GM10266 (cell line): ENCODE results near the gene FAM13A.

Source experiments
- DNase-seq: peaks from one replicate; pipeline ENCODE4 v3.0.0; 2012; ENCODE audit errors: extremely low spot score
- TF ChIP-seq, protein P1 (sequence below): IDR thresholded peaks from 2 replicates; pipeline ENCODE4 v1.5.1; 2012; ENCODE audit warnings: mild to moderate bottlenecking, low read depth; ENCODE audit not compliant: control insufficient read depth, insufficient read depth; ENCODE audit errors: missing control alignments

Gene FAM13A

DNA sequence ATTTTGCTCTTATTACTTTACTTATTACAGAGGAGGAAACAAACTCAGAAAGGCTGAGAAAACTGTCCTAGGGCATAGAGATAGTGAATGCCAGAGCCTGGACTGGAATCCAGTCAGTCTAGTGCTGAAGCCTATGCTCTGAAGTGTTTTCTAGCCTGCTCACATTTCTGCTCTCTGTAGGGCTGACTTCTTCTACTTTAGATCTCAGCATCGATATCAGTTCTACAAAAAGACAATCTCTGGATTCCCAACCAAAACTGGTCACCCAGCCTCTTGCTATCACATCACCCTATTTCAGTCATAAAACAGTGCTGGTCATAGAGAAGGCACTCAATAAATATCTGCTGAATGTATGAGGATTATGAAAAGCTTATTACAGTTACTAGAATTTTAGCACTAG is 87.2 kb downstream of the FAM13A start:
- TF ChIP-seq, protein P1, sequence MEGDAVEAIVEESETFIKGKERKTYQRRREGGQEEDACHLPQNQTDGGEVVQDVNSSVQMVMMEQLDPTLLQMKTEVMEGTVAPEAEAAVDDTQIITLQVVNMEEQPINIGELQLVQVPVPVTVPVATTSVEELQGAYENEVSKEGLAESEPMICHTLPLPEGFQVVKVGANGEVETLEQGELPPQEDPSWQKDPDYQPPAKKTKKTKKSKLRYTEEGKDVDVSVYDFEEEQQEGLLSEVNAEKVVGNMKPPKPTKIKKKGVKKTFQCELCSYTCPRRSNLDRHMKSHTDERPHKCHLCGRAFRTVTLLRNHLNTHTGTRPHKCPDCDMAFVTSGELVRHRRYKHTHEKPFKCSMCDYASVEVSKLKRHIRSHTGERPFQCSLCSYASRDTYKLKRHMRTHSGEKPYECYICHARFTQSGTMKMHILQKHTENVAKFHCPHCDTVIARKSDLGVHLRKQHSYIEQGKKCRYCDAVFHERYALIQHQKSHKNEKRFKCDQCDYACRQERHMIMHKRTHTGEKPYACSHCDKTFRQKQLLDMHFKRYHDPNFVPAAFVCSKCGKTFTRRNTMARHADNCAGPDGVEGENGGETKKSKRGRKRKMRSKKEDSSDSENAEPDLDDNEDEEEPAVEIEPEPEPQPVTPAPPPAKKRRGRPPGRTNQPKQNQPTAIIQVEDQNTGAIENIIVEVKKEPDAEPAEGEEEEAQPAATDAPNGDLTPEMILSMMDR: no peak
- DNase-seq: no peak

DNA sequence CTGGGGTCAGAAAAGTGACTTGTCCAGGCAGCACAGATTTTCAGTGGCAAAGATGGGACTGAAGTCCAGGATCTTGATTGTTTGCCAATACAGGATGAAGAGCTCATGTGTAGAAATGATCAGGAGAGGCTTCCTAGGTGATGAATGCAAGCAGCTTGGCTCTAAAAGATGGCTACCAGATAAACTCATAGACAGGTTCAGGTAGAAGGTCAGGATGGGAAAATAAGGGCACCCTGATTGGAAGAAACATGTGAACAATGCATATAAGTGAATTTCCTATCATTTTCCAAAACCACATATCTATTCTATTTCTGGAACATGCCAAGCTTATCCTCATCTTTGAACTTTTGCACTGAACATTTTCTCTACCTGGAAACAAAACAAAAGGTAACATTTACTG is 87.7 kb downstream of the FAM13A start:
- DNase-seq: no peak
- TF ChIP-seq, protein P1: no peak

DNA sequence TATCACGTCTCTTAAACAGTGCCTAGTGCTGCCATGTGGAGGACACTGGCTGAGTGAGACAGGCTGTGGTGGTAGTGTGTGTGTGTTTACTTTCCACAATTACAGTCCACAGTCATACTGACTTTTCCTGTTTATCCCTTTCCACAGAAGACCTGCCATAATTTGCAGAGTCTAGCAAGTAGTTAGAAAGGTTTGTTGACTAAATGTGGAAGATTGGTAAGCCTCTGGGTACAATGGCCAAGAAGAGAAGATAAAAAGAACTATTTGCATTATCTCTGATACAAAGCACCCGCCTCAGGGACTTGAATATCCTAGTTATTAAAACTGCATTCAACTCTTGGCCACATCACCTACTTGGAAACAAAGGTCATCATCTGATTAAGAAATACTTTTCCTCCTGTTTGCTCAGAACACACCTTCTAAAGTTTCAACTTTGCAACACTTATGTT is 89.1 kb downstream of the FAM13A start:
- DNase-seq: no peak
- TF ChIP-seq, protein P1: no peak

DNA sequence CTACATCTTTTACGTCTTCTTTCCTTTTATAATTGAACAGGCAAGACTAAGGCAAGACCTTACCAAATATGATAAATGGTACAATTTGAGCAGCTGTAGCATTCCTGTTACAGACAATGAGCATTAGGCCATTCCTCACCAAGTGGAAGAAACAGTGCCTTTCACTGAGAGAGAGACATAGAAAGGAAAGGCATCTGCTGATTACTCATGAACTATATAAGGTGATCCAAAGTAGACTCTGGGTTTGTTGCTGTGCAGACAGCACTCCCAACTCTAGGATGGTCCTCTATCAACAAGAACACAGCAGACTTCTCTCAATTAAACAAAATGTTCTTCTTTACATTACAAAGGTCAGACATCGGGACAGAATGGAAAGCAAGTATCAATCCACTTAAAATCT is 91.9 kb downstream of the FAM13A start:
- no peak for DNase-seq
- TF ChIP-seq, protein P1: no peak

DNA sequence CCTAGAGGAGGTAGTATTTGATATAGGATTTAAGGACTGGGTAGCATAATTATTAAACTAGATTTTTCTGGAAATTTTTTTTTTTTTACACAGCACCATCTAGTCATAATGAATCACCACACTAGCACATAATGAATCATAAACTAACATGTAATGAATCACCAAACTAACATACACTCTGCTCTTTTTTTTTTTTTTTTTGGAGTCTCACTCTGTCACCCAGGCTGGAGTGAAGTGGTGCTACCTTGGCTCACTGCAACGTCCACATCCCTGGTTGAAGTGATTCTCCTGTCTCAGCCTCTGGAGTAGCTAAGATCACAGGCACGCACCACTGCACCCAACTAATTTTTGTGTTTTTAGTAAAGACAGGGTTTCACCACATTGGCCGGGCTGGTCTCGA is 92.5 kb downstream of the FAM13A start:
- TF ChIP-seq, protein P1: no peak
- no peak for DNase-seq

DNA sequence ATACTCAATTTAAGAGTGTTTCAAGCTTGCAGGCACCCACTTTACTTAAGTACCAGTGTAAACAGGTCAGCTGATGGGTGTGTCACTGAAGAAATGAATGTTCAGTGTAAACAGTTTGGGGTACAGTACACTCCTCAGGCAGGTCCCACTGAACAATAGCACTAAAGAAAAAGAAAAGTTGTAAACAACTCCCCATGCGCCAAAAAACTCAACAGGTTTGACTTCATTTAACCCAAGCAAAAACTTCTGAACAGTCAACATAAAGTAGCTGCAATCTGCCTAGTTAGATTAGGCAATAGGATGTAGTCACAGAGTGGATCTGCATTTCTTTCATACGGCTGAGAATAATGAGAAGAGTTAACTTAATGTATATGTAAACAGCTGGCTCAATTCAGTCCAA is 93.2 kb downstream of the FAM13A start:
- TF ChIP-seq, protein P1: no peak
- no peak for DNase-seq

DNA sequence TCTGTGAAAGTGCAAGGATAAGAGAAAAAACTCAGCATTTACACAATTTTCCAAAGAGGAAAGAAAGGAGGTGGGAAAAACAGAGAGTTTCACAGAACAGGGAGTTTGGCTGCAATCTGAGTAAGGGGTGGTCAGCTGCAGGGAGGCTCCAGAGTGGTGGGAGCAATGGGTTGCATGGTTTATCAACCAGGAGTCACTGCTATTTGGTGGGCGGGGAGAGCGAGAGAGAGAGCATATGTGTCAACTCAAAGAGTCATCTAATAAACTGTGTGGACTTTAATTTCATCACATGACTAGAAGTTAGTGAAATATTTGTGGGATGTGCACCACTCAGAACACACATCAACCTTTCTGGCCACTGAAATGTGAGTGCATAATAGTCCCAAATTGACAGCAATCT is 94.6 kb downstream of the FAM13A start:
- DNase-seq: no peak
- TF ChIP-seq, protein P1: no peak

DNA sequence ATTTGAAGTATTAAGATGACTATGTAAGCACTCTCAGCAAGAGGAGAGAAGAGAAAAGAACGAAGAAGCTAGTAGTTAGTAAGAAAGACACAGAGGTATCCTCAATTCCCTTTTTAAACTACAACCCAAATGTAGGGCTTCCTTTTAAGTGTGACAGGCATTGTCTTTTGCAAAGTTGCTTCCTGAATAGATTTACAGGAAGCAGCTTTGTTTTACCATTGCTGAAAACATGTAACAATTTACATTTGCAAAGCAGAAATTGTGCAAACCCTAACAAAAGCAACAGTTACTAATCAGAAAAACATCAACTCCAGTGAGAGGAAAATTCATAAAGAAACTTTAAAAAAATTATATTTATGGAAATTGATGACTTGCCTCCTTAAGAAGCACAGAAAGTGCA is 96.4 kb downstream of the FAM13A start:
- DNase-seq: no peak

More for the DNA sequence above, 96.4 kb downstream of the FAM13A start:
- TF ChIP-seq, protein P1: no peak
